Hepatocyte (in vitro differentiated cells): ENCODE results near the gene SSBP3.

Experiments used
- EZH2 ChIP-seq: fragments of 200-600 bp; sonication (generic); IDR thresholded peaks from 2 replicates; pipeline ENCODE4 v1.6.1; 2016; ENCODE audit warnings: antibody characterized with exemption, mild to moderate bottlenecking, borderline replicate concordance
- TF ChIP-seq, protein P1 (sequence below): fragments of 200-600 bp; sonication (generic); IDR thresholded peaks from 2 replicates; pipeline ENCODE4 v1.5.1; 2016; ENCODE audit warnings: antibody characterized with exemption, mild to moderate bottlenecking; ENCODE audit not compliant: poor library complexity

DNA sequence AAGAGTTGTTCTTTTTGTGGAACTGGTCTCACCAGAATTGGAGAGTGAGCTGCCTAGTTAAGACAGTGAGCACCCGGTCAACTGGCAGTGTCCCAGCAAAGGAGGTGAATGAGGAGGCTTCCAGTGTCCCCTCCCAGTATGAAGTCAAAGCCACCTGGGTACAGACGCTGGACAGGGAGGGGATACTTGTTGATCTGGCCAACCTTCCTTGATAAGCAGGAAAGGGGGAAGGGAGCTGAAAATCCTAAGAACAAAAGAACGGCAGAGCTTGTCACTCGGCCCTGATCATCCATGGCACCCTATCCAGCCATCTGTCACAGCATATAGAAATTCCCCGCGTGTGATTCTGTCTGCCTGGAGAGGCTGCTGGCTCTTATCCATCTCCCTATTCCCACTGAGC, 91.5 kb downstream of the SSBP3 start:
- TF ChIP-seq, protein P1, sequence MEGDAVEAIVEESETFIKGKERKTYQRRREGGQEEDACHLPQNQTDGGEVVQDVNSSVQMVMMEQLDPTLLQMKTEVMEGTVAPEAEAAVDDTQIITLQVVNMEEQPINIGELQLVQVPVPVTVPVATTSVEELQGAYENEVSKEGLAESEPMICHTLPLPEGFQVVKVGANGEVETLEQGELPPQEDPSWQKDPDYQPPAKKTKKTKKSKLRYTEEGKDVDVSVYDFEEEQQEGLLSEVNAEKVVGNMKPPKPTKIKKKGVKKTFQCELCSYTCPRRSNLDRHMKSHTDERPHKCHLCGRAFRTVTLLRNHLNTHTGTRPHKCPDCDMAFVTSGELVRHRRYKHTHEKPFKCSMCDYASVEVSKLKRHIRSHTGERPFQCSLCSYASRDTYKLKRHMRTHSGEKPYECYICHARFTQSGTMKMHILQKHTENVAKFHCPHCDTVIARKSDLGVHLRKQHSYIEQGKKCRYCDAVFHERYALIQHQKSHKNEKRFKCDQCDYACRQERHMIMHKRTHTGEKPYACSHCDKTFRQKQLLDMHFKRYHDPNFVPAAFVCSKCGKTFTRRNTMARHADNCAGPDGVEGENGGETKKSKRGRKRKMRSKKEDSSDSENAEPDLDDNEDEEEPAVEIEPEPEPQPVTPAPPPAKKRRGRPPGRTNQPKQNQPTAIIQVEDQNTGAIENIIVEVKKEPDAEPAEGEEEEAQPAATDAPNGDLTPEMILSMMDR, result no peak
- no peak for TF ChIP-seq EZH2
